UCSD-AML1 (cell line): ENCODE results near the gene LLGL2.

Experiments used
- DNase-seq: peaks from one replicate; lab custom pipeline; 2025; ENCODE audit not compliant: unreplicated experiment; lab: John Stamatoyannopoulos, UW

Gene LLGL2

GRCh38 chr17:75549246-75550138, 24.0 kb downstream of the LLGL2 start:
- DNase-seq = no peak

GRCh38 chr17:75550139-75550465, 24.6 kb downstream of the LLGL2 start:
- DNase-seq = no peak

GRCh38 chr17:75551266-75551665, 25.8 kb downstream of the LLGL2 start:
- DNase-seq = no peak

- DNase-seq = no peak
Measured at GRCh38 chr17:75552425-75553294, 27.2 kb downstream of the LLGL2 start.

- DNase-seq = no peak
Measured at GRCh38 chr17:75553295-75554110, 28.0 kb downstream of the LLGL2 start.

- no peak for DNase-seq
Measured at GRCh38 chr17:75555679-75556153, 30.2 kb downstream of the LLGL2 start.

GRCh38 chr17:75557075-75557851, 31.8 kb downstream of the LLGL2 start:
- no peak for DNase-seq

GRCh38 chr17:75557852-75558665, 32.6 kb downstream of the LLGL2 start:
- no peak for DNase-seq

GRCh38 chr17:75558666-75559530, 33.4 kb downstream of the LLGL2 start:
- no peak for DNase-seq

GRCh38 chr17:75559958-75560533, 34.5 kb downstream of the LLGL2 start:
- DNase-seq = no peak

GRCh38 chr17:75561927-75562603, 36.6 kb downstream of the LLGL2 start:
- no peak for DNase-seq

- no peak for DNase-seq
Measured at GRCh38 chr17:75563063-75563758, 37.7 kb downstream of the LLGL2 start.

GRCh38 chr17:75564195-75564594, 38.7 kb downstream of the LLGL2 start:
- DNase-seq = no peak

GRCh38 chr17:75565066-75565465, 39.6 kb downstream of the LLGL2 start:
- DNase-seq = no peak

- no peak for DNase-seq
Measured at GRCh38 chr17:75565618-75566017, 40.1 kb downstream of the LLGL2 start.

GRCh38 chr17:75566416-75566815, 40.9 kb downstream of the LLGL2 start:
- DNase-seq = no peak

- no peak for DNase-seq
Measured at GRCh38 chr17:75566834-75567233, 41.3 kb downstream of the LLGL2 start.
